K562 (cell line): Measurements from ENCODE around the gene BBC3. TPM values are rescaled to one million over a fixed set of nuclear protein-coding genes. Genes with fewer than 3 reads are reported as not detected.

Experiments used
- ARID1B ChIP-seq: fragments of 450-650 bp; IDR thresholded peaks from 2 replicates; pipeline ENCODE4 v1.6.1; 2016; ENCODE audit warnings: antibody characterized with exemption, mild to moderate bottlenecking, inconsistent platforms
- CCNT2 ChIP-seq: IDR thresholded peaks from 2 replicates; pipeline ENCODE4 v1.6.1; 2011; ENCODE audit warnings: borderline replicate concordance, low read depth, mild to moderate bottlenecking, moderate library complexity, mixed read lengths, low read length; ENCODE audit not compliant: insufficient read length; ENCODE audit errors: extremely low read depth
- COPS2 ChIP-seq: fragments of 450-650 bp; conservative IDR thresholded peaks from 2 replicates; pipeline ENCODE4 v1.6.1; 2016; ENCODE audit warnings: mild to moderate bottlenecking, moderate library complexity
- ELF4 ChIP-seq: fragments of 450-650 bp; formaldehyde crosslinking; IDR thresholded peaks from 2 replicates; pipeline ENCODE4 v1.4.0; 2022; ENCODE audit warnings: missing genetic modification characterization
- GABPB2 ChIP-seq: fragments of 250-450 bp; sonication (Bioruptor Pico); conservative IDR thresholded peaks from 2 replicates; pipeline ENCODE4 v1.5.1; 2021; ENCODE audit warnings: mild to moderate bottlenecking
- HDAC3 ChIP-seq: fragments of 450-650 bp; IDR thresholded peaks from 2 replicates; pipeline ENCODE4 v1.6.1; 2018; ENCODE audit warnings: borderline replicate concordance, mild to moderate bottlenecking, moderate library complexity; ENCODE audit not compliant: partially characterized antibody
- HOXB6 ChIP-seq: fragments of 250-450 bp; sonication (Bioruptor Pico); IDR thresholded peaks from 2 replicates; pipeline ENCODE4 v1.5.1; 2022; ENCODE audit warnings: mild to moderate bottlenecking, borderline replicate concordance
- MCM3 ChIP-seq: fragments of 450-650 bp; IDR thresholded peaks from 2 replicates; pipeline ENCODE4 v1.6.1; 2016
- NCOA2 ChIP-seq, 2 experiments: fragments of 450-650 bp; IDR thresholded peaks; 2 replicates each; pipeline ENCODE4 v1.6.1; 2018; ENCODE audit warnings: mild to moderate bottlenecking in 2 of 2, moderate library complexity in 1 of 2; ENCODE audit not compliant: partially characterized antibody in 2 of 2
- NFRKB ChIP-seq: fragments of 450-650 bp; IDR thresholded peaks from 2 replicates; pipeline ENCODE4 v1.6.1; 2016; ENCODE audit warnings: low read depth
- SP2 ChIP-seq: IDR thresholded peaks from 2 replicates; pipeline ENCODE4 v1.6.1; 2011; ENCODE audit warnings: mild to moderate bottlenecking, low read depth, low read length, moderate library complexity; ENCODE audit not compliant: poor library complexity, severe bottlenecking; ENCODE audit errors: extremely low read depth
- STAG1 ChIP-seq: sonication (generic); formaldehyde crosslinking; IDR thresholded peaks from 2 replicates; pipeline ENCODE4 v1.5.0; 2020; ENCODE audit warnings: missing genetic modification reagents, borderline replicate concordance
- TAF15 ChIP-seq: fragments of 200-400 bp; formaldehyde crosslinking; IDR thresholded peaks from 2 replicates; pipeline ENCODE4 v1.6.1; 2017; ENCODE audit warnings: mild to moderate bottlenecking, low read depth, low read length, moderate library complexity
- ZKSCAN8 ChIP-seq: fragments of 200-800 bp; sonication (Bioruptor generic); IDR thresholded peaks from 2 replicates; pipeline ENCODE4 v1.6.1; 2016; ENCODE audit warnings: missing genetic modification characterization, missing compliant biosample characterization
- ZNF707 ChIP-seq: fragments of 250-450 bp; sonication (Bioruptor Pico); conservative IDR thresholded peaks from 2 replicates; pipeline ENCODE4 v1.8.0; 2022; ENCODE audit warnings: inconsistent platforms, mild to moderate bottlenecking, moderate library complexity
- polyA plus RNA-seq, 8 experiments: library from polyadenylated mRNA; depleted of rRNA in 4 of 8; stranded (reverse) in 5 of 8; unstranded in 3 of 8; fragments of >200 nt; fragmentation: Nextera tagmentation in 2 of 8; fragmentation: Illumina TruSeq in 1 of 8; extraction: Ambion mirVana in 2 of 8; extraction: Trizol in 1 of 8; gene quantifications; 2 replicates each; pipeline versions ENCODE4 v1.2.1 to v1.2.3, GENCODE V29; 2011 to 2014; ENCODE audit warnings: inconsistent platforms in 1 of 8, missing spikeins in 1 of 8
- total RNA-seq, 7 experiments: library from RNA; depleted of rRNA in 6 of 7; stranded (reverse); fragments of >200 nt in 6 of 7; fragmentation: Illumina TruSeq in 2 of 7; extraction: Trizol in 2 of 7; gene quantifications; 2 replicates each; pipeline versions ENCODE4 v1.2.1 to v1.2.3, GENCODE V29; 2011 to 2021; ENCODE audit warnings: low replicate concordance in 1 of 7
- TF ChIP-seq, protein P1 (sequence below): fragments of 250-450 bp; sonication (Bioruptor Pico); IDR thresholded peaks from 2 replicates; pipeline ENCODE4 v1.8.0; 2022; ENCODE audit warnings: moderate library complexity, mild to moderate bottlenecking, inconsistent platforms
- TF ChIP-seq, protein P2 (sequence below): fragments of 450-650 bp; formaldehyde crosslinking; IDR thresholded peaks from 2 replicates; pipeline ENCODE4 v1.4.0; 2020; ENCODE audit warnings: mild to moderate bottlenecking, moderate library complexity
- TF ChIP-seq, protein P3 (sequence below), 2 experiments: fragments of 450-650 bp; IDR thresholded peaks; 2 replicates each; pipeline ENCODE4 v1.6.1; 2018; ENCODE audit warnings: mild to moderate bottlenecking in 2 of 2, low read depth in 1 of 2; ENCODE audit not compliant: partially characterized antibody in 2 of 2
- TF ChIP-seq, protein P4 (sequence below): fragments of 450-650 bp; IDR thresholded peaks from one replicate; pipeline ENCODE4 v1.6.1; 2018; ENCODE audit warnings: mild to moderate bottlenecking, moderate library complexity; ENCODE audit not compliant: partially characterized antibody

Gene BBC3
- total and polyA plus RNA-seq, 9 of the 15 experiments (the other 6 are each of a cell fraction or from before 2014, with no cell fraction given) = 0.15 to 30.7 (median 4.8) TPM

DNA sequence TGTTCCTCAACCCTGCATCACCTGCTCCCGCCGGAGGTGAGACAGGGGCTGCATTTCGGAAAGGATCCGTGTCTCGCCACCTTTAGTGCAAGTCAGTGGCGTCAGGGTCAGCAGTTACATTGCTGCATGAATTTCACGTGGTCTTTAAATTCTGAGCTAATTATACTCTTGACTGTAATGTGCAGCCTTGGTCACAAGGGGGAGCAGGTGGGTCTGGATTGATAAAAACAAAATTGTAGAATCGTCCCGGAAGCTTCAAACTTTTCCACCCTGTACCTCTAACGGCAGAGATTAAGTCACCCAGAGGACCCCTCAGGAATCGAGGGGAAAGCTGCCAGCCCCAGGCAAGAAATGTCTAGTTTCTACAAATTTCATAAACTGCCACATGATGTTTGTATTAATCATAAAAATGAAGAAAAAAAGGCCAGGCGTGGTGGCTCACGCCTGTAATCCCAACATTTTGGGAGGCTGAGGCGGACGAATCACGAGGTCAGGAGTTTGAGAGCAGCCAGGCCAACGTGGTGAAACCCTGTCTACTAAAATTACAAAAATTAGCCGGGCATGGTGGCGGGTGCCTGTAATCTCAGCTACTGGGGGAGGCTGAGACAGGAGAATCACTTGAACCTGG, 20.2 kb downstream of the BBC3 start (continued):
- TF ChIP-seq NCOA2 (IDR thresholded peaks at IDR 0.05; ENCODE audit: partially characterized antibody in 2 of 2) = no peak
- peak; percentile 35; the same call in 1 of the 2 replicates for TF ChIP-seq ARID1B
- TF ChIP-seq TAF15 = no peak
- TF ChIP-seq, protein P1, sequence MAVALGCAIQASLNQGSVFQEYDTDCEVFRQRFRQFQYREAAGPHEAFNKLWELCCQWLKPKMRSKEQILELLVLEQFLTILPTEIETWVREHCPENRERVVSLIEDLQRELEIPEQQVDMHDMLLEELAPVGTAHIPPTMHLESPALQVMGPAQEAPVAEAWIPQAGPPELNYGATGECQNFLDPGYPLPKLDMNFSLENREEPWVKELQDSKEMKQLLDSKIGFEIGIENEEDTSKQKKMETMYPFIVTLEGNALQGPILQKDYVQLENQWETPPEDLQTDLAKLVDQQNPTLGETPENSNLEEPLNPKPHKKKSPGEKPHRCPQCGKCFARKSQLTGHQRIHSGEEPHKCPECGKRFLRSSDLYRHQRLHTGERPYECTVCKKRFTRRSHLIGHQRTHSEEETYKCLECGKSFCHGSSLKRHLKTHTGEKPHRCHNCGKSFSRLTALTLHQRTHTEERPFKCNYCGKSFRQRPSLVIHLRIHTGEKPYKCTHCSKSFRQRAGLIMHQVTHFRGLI (CRISPR knock-in tag) = peak; percentile 16; the same call in 1 of the 2 replicates
- no peak for TF ChIP-seq HDAC3
- TF ChIP-seq, protein P2, sequence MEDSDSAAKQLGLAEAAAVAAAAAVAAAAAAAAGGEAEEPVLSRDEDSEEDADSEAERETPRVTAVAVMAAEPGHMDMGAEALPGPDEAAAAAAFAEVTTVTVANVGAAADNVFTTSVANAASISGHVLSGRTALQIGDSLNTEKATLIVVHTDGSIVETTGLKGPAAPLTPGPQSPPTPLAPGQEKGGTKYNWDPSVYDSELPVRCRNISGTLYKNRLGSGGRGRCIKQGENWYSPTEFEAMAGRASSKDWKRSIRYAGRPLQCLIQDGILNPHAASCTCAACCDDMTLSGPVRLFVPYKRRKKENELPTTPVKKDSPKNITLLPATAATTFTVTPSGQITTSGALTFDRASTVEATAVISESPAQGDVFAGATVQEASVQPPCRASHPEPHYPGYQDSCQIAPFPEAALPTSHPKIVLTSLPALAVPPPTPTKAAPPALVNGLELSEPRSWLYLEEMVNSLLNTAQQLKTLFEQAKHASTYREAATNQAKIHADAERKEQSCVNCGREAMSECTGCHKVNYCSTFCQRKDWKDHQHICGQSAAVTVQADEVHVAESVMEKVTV = peak; percentile 86
- no peak for TF ChIP-seq SP2
- no peak for TF ChIP-seq STAG1 (CRISPR knock-in tag)
- peak; percentile 87; the same call in 1 of the 2 replicates for TF ChIP-seq ZKSCAN8 (CRISPR knock-in tag)
- TF ChIP-seq ZNF707 (CRISPR knock-in tag) = no peak; the same call in 1 of the 2 replicates
- no peak for TF ChIP-seq COPS2
- TF ChIP-seq NFRKB = peak; percentile 81
- TF ChIP-seq, protein P3, sequence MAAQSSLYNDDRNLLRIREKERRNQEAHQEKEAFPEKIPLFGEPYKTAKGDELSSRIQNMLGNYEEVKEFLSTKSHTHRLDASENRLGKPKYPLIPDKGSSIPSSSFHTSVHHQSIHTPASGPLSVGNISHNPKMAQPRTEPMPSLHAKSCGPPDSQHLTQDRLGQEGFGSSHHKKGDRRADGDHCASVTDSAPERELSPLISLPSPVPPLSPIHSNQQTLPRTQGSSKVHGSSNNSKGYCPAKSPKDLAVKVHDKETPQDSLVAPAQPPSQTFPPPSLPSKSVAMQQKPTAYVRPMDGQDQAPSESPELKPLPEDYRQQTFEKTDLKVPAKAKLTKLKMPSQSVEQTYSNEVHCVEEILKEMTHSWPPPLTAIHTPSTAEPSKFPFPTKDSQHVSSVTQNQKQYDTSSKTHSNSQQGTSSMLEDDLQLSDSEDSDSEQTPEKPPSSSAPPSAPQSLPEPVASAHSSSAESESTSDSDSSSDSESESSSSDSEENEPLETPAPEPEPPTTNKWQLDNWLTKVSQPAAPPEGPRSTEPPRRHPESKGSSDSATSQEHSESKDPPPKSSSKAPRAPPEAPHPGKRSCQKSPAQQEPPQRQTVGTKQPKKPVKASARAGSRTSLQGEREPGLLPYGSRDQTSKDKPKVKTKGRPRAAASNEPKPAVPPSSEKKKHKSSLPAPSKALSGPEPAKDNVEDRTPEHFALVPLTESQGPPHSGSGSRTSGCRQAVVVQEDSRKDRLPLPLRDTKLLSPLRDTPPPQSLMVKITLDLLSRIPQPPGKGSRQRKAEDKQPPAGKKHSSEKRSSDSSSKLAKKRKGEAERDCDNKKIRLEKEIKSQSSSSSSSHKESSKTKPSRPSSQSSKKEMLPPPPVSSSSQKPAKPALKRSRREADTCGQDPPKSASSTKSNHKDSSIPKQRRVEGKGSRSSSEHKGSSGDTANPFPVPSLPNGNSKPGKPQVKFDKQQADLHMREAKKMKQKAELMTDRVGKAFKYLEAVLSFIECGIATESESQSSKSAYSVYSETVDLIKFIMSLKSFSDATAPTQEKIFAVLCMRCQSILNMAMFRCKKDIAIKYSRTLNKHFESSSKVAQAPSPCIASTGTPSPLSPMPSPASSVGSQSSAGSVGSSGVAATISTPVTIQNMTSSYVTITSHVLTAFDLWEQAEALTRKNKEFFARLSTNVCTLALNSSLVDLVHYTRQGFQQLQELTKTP (IDR thresholded peaks at IDR 0.05; ENCODE audit: low read depth in 1 of 2, partially characterized antibody in 2 of 2) = peak in 1 of 2 experiments; percentile 56
- no peak for TF ChIP-seq MCM3
- TF ChIP-seq, protein P4, sequence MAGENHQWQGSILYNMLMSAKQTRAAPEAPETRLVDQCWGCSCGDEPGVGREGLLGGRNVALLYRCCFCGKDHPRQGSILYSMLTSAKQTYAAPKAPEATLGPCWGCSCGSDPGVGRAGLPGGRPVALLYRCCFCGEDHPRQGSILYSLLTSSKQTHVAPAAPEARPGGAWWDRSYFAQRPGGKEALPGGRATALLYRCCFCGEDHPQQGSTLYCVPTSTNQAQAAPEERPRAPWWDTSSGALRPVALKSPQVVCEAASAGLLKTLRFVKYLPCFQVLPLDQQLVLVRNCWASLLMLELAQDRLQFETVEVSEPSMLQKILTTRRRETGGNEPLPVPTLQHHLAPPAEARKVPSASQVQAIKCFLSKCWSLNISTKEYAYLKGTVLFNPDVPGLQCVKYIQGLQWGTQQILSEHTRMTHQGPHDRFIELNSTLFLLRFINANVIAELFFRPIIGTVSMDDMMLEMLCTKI = no peak
- no peak for TF ChIP-seq HOXB6 (CRISPR knock-in tag)
- no peak for TF ChIP-seq CCNT2
- no peak for TF ChIP-seq GABPB2 (CRISPR knock-in tag)
- 0 out of 2 replicates have a peak, but pooled peaks have one; percentile 12 for TF ChIP-seq ELF4 (CRISPR knock-in tag)
